HG03025 (cell line): ENCODE data around the gene DLG2.

Experiments used
- ATAC-seq: cut with Tn5 transposase; IDR thresholded peaks from one replicate; pipeline ENCODE4 v1.9.1; 2021; ENCODE audit warnings: mild to moderate bottlenecking, moderate library complexity; ENCODE audit not compliant: unreplicated experiment, low FRiP score

The DLG2 gene

DNA sequence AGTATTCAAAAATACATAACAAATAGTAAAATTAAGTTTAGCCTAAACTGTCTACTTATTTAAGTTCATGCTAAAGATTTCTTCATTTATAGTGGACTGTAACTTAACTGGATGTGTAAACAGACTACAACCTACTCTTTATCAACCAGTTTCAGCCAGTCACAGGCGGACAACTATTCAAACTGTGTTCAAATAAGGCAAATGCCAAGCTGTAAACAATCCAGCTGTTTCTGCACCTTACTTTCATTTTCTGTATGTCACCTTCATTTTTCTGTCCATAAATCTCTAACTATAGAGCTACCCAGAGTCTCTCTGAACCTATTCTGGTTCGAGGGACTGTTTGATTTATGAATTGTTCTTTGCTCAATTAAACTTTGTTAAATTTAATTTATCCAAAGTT lies 992.8 kb downstream of the DLG2 start:
- ATAC-seq, result no peak

DNA sequence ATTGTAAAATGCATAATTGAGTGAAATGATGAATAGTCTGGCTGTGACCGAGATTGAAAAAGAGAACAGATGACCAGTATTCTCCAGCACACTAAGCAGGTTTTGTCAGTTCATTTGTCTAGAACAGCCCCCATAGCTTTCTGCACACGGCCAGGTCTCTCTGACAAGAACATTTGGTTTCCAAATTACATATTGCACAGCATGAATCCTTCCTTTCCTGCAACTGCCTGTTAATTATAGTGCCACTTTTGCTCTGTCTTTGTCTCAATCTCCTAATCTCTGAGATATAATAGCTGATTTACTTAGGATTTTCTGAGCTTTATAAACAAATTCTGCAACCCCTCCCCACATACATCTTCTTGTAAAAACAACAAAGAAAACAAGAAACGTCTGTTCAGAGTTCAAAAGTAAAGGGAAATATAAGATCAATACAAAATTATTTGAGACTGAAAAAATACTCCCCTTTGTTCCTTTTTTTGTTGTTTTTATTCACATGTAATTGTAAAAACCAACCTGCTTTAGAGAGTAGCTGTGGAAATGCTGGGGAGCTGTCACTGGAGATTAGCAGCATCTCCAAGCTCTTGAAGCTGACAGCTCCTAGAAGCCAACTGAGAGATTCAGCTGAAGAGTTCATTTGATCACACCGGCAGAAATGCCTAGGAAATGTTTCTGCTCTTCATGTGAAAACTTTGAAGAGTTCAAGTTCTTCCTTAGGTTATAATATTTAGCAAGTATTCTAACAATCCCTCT lies 998.1 kb downstream of the DLG2 start:
- ATAC-seq, result no peak

DNA sequence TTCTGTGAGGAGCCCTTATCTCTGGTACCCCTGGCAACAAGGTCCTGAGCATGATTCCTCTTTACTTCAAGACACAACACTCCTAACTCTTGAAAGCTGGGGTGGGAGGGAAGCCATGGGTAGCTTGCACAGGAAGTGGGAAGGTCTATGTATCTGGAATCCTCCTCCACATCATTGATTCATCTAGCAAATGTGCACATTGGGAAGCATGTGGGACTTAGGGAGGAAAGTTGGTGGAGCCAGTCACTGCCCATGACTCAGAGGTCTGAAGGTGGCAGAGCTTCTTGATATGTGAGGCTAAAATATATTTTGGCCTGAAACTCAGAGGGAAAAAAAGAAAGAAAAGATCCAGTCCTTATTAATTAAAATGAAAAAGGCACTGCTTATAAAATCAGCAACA lies 1000.9 kb downstream of the DLG2 start:
- no peak for ATAC-seq

DNA sequence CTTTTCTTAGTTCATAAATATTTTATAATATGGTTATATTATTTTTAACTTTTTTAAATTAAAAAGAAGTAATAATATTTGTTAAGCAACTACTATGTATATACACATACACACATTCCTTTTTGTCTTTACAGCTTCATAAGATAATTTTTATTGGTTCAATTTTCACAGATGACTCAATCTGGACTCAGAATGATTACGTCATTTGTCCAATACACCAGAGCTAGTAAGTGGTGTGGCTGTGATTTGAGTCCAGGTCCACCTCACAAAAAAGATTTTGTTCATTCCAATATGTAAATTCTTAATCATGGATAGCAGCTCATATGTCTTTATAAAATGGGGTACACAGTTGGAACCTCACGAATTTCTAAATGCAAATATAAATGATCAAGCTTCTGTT lies 1014.5 kb downstream of the DLG2 start:
- ATAC-seq, result no peak

DNA sequence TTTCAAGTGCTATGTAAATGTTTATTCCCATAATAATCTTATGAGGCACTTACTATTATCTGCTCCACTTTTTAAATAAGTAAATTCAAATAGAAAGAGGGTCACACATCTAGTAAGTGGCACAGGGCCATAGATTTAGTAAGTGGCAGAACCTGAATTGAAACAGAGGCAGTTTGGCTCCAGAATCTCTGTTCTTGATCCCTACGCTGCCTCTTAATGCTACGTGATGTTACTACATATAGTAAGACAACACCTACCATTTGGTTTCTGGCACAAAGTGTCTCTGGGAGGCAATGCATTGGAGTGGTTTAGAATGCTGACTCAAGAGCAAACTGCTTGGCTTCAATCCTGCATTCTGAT lies 1018.3 kb downstream of the DLG2 start:
- ATAC-seq, result no peak

DNA sequence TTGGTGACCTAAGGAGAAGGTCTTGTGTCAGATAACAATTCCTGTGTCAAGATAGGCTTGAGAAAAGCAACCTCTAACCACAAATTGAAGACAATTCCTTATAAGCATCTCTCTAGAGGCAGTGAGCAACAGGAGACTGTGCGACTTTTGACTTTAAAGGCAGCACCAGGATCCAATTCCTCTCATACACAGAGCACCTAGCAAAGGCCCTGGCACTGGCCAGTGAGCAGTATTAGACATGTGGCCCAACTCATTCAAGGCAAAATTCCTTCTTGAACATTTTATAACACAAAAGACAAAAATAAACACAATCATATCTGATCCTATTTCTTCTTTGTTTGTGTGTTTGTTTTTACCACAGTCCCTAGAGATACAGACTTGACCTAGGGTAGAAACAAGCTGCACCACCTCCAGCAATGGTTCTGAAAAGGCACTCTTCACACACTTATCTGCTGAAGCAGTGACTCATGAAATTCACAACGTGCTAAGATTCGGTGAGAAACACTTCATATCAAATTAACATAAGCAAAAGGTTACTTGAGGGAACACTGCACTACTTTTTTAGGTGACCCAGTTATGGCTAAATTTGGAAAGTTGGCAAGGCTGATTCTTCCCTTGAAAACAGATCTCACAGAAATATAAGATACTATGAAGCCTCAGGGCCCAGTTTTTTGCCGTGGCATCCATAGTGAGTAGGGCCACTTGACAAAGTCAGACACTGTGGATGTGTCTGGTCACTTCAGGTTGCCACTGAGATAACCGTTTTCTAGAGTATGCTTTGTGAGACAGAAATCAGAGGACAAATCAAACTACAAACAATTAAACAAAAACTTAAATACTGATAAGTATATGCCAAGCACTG lies 1018.9 kb downstream of the DLG2 start:
- no peak for ATAC-seq

DNA sequence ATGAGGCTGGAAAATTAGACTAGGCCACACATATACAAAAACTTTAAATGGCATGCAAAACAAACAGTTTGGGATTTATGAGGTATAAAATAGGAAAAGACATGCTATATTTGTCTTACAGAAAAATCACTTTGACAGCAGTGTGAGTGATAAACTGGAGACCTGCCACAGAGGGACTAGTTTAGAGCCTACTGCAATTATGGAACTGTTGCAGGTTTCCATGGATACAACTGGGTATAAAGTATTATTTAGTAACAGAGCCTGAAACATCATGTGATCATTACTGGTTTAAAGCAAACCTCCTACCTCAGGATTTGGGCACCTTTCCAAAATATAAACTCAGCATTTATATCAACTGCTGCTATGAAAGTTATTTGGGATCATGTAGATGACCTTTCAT lies 1032.5 kb downstream of the DLG2 start:
- no peak for ATAC-seq

DNA sequence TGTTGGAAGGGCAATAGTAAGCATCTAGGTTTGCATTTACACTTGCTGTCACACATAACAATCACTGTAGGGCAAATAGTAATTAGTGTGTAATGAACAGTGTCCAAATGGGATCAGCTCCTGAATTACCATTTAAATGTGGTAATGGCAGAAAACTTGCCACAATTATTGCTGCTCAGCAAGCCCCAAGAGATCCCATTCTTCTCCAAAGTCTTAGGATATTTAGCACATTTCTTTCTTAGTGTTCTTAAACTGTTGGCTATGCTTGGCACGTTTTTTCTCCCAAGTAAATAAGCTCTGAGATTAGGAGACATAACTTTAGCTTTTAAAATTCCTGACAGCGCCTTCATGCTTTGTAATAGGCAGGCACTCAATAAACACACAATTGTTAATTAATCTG lies 1037.0 kb downstream of the DLG2 start:
- ATAC-seq, result no peak

DNA sequence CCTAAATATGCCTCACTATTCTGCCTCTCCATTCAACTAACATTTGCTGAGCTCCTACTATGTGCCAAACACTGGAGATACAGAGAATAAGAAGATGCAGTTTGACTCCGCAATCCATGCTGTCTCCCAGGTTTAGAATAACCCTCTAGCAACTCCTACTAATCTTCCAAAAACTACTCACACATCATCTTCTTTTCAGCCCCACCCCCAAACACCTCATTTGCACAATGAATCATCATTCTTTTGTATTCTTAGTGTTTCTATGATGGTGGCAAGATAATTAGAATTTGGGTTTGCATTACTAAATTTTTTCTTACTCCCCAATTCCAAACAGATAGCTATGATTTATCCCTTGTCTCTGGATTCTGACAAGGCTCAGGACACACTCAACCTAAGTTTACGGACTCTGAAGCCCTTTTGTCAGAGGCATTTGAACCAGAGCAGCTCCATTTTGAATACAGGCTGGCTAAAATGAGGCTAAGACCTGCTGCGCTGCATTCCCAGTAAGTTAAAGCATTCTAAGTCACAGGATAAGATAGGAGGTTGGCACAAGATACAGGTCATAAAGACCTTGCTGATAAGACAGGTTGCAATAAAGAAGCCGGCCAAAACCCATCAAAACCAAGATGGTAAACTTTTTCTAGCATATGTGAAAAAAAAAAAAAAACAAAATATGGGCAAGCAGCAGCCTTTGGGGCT lies 1038.9 kb downstream of the DLG2 start:
- ATAC-seq, result no peak

DNA sequence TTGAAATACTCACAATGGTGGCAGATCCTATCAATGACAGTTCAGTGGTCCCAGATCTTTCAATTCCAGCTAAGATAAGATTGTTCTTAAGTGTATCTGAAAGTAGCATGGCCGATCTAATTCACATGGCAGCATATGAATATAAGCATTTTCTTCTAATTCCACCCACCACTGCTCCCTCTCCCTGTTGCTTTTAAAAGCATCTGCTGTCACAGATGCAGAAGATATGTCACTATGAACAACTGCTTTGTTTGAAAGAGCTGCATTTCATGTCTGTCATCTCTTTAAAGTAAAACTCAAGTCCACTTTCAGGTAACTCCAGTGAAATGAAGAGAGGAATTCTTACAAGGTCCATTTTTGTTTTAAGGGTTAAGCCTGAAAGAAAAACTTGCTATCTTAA lies 1044.0 kb downstream of the DLG2 start:
- ATAC-seq, result no peak

DNA sequence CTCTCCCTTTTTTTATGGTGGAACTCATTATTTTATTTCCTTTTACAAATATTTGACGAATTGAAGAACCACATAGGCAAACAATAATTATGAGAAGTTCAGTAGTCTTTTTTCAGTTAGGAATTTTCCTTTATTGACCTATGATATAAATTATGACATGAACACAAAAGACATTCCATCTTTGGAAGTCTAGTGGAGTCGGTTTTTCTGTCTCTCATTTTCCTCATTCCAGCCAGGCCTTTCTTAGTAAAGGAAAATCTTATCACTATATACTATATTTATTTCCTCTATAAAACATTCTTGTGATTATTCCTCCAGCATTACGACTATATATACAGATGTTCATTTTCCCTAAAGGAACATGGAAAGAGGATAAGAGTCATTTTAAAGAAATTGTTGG lies 1046.1 kb downstream of the DLG2 start:
- ATAC-seq, result no peak

DNA sequence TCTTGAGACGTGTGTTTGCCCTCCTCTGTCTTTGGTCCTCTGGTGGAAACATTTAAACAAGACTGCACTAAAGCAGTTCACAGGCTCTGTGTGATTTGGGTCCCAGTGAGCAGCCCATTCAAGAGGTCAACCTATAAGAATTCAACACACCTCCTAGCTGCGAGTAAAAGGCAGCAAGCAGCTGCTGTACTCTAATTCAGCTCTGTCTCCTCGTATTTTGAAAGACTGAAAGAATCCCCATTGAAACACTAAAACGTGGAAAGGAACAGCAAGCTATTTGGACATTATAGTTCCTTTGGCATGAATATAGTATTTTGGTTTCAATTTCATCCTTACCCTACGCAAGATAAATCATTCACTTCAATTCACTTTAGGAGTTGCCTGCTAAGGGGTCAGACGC lies 1046.7 kb downstream of the DLG2 start:
- ATAC-seq, result no peak

DNA sequence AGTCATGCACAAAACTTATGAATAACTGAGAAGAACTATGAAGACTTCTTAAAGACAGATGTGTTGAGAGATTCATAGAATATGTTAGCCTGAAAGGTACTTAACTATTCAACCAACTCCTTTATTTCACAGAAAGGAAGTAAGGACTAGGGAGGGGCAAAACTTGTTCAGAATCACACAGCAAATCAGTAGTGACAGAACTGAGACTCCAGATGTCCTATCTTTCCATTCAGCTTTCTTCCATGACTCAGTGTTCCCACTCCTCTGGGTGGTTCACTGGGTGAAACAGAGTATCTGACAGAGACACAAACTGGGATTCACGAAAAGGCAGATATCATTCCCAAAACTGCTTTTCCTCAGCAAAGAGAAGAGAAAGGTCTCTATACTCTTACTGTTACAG lies 1053.3 kb downstream of the DLG2 start:
- no peak for ATAC-seq

DNA sequence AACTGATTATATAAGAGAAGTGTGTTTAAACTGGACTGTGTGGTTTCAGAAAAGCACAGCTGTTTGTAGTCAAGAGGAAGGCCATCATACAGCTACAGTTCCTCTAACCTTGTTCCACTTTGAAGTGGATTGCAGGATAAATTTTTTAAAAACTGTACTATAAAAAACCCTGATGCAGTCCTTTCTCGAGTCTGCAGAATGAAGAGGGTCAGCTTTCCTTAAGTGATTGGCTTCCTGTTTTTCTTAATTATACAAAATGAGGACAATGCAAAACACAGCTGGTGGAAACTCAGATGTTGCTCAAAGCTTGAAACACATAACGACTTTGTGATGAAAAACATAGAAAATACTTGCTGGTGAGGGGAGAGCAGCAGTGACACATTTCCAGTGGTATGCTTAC lies 1060.5 kb downstream of the DLG2 start:
- no peak for ATAC-seq

DNA sequence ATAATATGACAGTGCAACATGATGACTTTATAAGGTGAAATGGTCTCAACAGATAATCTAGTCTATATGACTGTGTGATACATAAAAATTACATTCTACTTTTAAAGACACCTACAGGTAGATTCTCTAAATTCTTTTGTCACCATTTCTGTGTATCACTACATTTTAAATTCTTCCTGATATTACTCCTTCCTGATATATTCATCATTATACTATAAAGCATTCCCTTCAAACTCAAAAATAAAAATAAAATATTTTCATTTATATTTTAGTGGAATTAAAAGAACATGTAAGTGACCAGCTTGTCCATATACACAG lies 1062.3 kb downstream of the DLG2 start:
- no peak for ATAC-seq

DNA sequence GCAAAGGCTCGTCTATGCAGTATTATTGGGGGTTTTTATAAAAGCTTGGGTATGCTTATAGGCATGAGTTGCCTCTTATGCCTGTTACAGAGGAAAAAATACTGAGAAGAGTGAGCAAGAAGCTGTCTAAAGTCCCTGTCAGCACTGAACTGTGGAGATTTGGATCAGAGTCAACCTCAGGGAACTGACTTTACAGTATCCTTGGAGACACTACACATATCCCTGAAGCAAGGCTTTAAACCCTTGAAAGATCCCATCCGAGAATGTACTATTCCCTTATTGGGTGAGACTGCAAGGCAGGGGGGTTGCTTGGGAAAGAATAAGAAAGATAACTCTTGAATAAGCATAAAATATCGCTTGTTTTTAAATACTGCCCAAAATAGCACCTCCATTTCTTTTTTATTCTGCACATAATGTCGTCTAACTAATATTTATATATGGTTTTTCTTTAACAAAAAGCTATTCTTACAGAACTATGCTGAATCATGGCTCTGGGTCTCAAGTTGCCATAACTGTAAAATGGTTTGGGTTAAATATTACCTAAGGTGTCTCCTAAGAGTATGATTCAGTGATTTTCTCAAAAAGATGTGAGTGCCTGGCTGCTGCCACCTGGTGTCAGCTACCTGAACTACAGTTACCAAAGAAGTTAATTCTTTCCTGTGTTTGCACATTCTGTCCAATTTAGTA lies 1062.8 kb downstream of the DLG2 start:
- no peak for ATAC-seq

DNA sequence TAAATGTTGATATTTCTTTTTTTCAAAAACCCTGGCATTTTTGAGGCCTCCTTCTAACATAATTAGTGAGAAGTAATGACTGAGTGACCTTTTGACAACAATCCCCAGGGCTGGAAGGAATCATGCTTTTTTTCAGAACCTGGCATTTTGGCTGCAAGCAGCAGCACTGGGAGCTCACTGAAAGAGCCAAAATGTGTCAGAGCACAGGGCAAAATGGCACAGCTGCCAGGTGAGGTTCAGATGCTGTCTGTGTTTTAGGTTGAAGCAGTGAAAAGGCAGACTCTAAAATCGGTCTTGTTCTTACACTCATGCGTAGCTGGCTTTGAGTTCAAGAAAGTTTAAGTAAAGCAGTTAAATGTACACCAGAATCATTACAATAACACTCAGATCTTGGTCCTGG lies 1063.8 kb downstream of the DLG2 start:
- no peak for ATAC-seq

DNA sequence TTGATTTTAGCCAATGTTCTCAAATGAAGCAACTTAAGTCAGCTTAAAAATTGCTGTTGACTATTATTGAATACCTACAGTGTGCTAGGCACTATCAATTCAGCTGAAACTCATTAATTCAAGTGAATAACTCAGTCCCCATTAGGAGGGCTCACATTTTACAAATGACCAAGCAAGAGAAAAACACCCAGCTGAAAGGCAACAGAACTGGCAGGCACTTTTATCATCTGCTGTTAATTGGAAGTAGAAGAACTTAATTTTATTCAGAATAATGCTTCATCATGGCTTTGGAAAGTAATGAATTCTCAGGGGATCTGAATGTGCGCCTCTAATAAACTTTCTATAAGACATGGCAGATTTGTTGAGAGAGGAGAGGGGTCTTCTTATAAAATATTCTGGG lies 1066.9 kb downstream of the DLG2 start:
- no peak for ATAC-seq

DNA sequence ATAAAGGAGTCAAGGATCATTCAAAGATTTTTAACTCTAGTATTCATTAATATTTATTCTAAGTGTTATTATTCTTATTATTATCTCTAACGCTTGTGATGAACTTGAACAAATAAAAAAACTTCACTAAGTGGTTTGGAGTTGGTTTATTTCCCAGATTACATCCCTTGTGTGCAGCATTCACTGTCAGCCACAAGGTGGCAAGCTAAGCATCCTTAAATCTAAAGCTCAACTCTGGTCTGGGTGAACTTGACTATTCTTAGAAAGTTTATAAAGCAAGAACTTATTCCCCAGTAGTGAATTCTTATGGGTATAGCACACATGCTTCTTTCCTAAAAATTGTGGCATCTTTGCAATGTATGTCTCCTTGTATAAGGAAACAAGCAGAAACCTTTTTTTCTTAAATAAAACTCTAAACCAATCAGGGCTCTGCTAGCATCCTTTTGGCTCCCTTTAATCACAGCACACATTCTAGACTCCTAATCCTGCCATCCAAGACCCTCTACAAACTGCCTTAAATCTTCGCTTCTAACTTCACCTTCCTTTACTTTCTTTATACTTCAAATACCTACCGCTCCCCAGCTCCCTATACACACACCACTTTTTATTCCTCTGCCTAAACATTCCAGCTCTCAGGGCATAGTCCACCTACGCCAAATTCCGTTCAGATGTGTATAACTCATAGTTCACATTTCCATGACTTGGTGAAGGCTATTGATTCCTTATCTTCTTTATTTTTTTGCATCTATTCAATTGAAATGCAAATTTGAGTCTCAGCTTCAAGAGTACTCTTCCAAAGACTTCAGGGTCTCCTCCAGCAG lies 1068.8 kb downstream of the DLG2 start:
- peak; percentile 96 for ATAC-seq

DNA sequence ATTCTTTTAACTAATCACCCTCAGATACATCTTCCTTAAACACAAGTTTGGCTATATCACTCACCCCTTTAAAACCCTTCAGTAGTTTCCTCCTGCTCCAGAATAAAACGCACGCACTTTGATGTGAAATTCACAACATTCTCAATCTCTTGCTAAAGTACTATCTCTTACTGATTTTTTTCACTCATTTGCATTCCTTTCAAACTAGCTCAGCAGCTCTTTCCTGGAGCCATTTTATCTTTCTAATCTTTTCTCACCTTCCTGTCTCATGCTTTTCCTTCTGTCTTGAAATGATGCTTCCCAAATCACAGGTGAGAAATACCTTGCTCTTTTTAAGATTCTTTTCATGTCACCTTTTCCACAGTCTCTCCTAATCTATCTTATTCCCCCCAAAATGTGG lies 1074.4 kb downstream of the DLG2 start:
- ATAC-seq, result no peak
